Pancreas (tissue), 10 donors: ENCODE measurements around the gene SAFB. TPM values are rescaled to one million over a fixed set of nuclear protein-coding genes. Genes with fewer than 3 reads are reported as not detected.
A peak's percentile ranks its signal among the peaks of the same experiment; 100 is the strongest.

ENCODE experiments used
- ATAC-seq, 4 donors: fragments of 200-7000 bp; cut with Tn5 transposase; one replicate each; pipeline versions ENCODE4 v1.8.0 to v1.9.1; 2020; ENCODE audit warnings: mild to moderate bottlenecking in 4 of 4, moderate library complexity in 4 of 4
- DNase-seq, 6 donors: peaks; one replicate each; pipeline ENCODE4 v3.0.0-alpha.2; 2020
- FAIRE-seq: peaks from 2 replicates; lab custom pipeline; 2012; peaks lifted over from hg19 to GRCh38; lab: Jason Lieb, UNC
- H3K27ac ChIP-seq, 4 donors: fragments of 200-600 bp; sonication (generic); 1 replicate in 3 of 4; 2 replicates in 1 of 4; pipeline versions ENCODE4 v1.5.0 to v1.8.0; 2020
- H3K27me3 ChIP-seq, 4 donors: fragments of 200-600 bp; one replicate each; pipeline ENCODE4 v1.8.0; 2021
- H3K36me3 ChIP-seq, 3 donors: fragments of 200-600 bp; sonication (generic) in 1 of 3; one replicate each; pipeline versions ENCODE4 v1.5.0 to v1.8.0; 2020 to 2021
- H3K4me1 ChIP-seq, 3 donors: fragments of 200-600 bp; one replicate each; pipeline ENCODE4 v1.8.0; 2021
- H3K4me3 ChIP-seq, 4 donors: fragments of 200-600 bp; sonication (generic) in 2 of 4; one replicate each; pipeline versions ENCODE4 v1.5.0 to v1.8.0; 2020 to 2021
- H3K9me3 ChIP-seq, 4 donors: fragments of 200-600 bp; one replicate each; pipeline ENCODE4 v1.8.0; 2021
- WGBS, 2 donors: extraction: QIAGEN DNeasy Blood & Tissue Kit; methylation state at CpG; one replicate each; pipeline ENCODE4 v1.1.7; 2013; 5-methylcytosine and 5-hydroxymethylcytosine counted together
- intact Hi-C, 3 donors: fragments of 100-400 bp; cut with DNase I; formaldehyde crosslinking; loops; one replicate each; pipeline versions ENCODE4 v1.11.1 to v1.14.2; 2022
- polyA plus RNA-seq, 2 donors: library from polyadenylated mRNA; stranded (reverse); fragments of 200-250 nt; gene quantifications; one replicate each; pipeline ENCODE4 v1.2.3, GENCODE V29; 2013
- total RNA-seq, 6 donors: library from RNA; stranded (reverse); fragmentation: NEBNext Ultra II Directional in 4 of 6; extraction: Animal tissue kit (Norgen Biotek cat#: 25700) in 4 of 6; gene quantifications; one replicate each; pipeline versions ENCODE4 v1.2.1 to v1.2.4, GENCODE V29; 2021 to 2023
- TF ChIP-seq, protein P1 (sequence below), 4 donors: fragments of 200-600 bp; sonication (generic) in 3 of 4; IDR thresholded peaks; one replicate each; pipeline versions ENCODE4 v1.5.0 to v1.8.0; 2021; ENCODE audit warnings: antibody characterized with exemption in 4 of 4
- donor health status: healthy with polysubstance abuse.
- donor health status: DM: no; HTN: no; CAD: no; lungs with moderate emphysema.
- donor health status: DM: no; HTN: no; CAD: no.
- donor health status: control.
- donor health status: control.
- donor health status: Bipolar disorder and iron deficiency.
- donor health status: DM: yes; HTN: yes; CAD: no.
- donor health status: DM: no; HTN: no; CAD: no.
- donor health status: DM: no; HTN: no; CAD: no.
- donor health status: DM: yes; HTN: yes; CAD: no.

SAFB gene
- total and polyA plus RNA-seq, 8 donors, result 28.9 to 84.3 (median 42.7) TPM

DNA sequence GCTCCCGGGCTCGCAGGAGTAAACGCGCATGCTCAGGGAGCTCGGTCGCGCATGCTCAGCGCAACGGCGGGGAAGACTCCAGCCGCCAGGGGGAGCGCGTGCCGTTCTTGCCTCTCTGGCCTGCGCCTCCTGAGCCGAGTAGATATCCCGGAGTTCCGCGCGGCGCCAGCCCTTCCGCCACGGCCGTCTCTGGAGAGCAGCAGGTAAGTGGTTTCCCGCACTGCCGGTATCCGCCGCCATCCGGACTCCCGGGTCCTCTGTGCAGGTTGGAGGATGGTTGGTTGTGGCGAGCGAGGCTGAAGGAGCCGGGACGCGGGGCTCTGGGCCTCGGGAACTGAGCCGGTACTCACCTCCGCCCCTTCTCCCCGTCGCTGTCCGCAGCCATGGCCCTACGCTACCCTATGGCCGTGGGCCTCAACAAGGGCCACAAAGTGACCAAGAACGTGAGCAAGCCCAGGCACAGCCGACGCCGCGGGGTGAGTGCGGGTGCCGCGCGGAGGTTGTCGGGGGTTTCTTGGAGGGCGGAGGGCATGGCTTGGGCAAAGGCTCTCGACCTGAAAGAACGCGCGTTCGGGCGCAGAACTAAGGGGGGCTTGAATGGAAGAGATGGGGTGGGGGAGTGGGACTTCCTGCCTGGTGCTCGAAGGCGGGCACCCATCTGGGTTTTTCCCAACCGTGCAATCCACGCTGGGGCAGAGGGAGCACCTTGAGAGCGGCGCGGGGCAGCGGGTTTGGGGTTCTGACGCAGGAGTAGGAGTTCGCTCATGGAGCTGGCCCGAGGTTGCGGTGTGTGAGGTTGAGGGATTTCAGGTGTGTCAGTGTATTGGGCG, 67.5 kb downstream of the SAFB start, which contains the start of gene RPL36:
Gene RPL36, plus strand, starts transcription at position 171 of the 830 bp plus-strand sequence. Its CDS starts 213 bp downstream, at position 384.
- Histone ChIP-seq H3K4me3 (peak within 1 kb of the TSS; percentile 76 to 92 (median 84)), H3K4me1 (peaks cover 3 to 7% (median 6%) of the 10 kb centered on the region in 3 donors), H3K36me3 (peaks cover 0 to 34% (median 24%) of the 10 kb centered on the region in 3 donors), H3K27me3 (no peaks in the 10 kb centered on the region), H3K9me3 (no peaks in the 10 kb centered on the region), H3K27ac (peak within 1 kb of the TSS; percentile 79 to 84 (median 84))
- TF ChIP-seq, protein P1, sequence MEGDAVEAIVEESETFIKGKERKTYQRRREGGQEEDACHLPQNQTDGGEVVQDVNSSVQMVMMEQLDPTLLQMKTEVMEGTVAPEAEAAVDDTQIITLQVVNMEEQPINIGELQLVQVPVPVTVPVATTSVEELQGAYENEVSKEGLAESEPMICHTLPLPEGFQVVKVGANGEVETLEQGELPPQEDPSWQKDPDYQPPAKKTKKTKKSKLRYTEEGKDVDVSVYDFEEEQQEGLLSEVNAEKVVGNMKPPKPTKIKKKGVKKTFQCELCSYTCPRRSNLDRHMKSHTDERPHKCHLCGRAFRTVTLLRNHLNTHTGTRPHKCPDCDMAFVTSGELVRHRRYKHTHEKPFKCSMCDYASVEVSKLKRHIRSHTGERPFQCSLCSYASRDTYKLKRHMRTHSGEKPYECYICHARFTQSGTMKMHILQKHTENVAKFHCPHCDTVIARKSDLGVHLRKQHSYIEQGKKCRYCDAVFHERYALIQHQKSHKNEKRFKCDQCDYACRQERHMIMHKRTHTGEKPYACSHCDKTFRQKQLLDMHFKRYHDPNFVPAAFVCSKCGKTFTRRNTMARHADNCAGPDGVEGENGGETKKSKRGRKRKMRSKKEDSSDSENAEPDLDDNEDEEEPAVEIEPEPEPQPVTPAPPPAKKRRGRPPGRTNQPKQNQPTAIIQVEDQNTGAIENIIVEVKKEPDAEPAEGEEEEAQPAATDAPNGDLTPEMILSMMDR (IDR thresholded peaks at IDR 0.05), result peak; percentile 96 to 99 (median 98)
- 1% methylated on average over 70 to 73 of the region's 73 CpGs for WGBS, 2 donors
- DNase-seq, result peak; percentile 95 to 100 (median 99)
- intact Hi-C loops, result no loop called here
- peak; percentile 72 to 83 (median 74) for ATAC-seq
- FAIRE-seq, result no peak

DNA sequence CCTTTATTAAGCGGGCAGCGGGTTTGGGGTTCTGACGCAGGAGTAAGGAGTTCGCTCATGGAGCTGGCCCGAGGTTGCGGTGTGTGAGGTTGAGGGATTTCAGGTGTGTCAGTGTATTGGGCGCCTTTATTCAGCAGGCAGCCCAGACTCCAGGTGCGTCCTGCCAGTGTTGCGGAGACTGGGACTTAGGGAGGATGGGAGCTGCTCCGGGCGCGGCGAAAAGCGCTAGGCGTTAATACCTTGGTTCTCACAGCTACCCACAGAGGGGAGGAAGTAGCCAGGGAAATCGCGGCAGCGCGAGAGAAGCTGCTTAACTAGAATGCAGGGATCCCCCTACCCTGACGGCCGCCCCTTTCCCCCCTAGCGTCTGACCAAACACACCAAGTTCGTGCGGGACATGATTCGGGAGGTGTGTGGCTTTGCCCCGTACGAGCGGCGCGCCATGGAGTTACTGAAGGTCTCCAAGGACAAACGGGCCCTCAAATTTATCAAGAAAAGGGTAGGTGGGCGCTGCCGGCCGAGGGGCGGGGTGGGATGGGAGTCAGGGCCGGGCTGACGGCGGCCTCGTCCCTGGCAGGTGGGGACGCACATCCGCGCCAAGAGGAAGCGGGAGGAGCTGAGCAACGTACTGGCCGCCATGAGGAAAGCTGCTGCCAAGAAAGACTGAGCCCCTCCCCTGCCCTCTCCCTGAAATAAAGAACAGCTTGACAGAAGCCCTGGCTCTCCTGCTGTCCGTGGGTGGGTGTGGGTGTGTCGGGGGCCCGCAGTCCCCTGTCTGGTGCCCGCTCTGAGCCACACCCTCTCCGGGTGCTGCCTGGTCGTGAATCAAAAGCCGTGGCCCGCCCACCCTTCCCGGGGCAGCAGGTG, 68.3 kb downstream of the SAFB start:
- FAIRE-seq (no peak), DNase-seq (peak; percentile 53 to 88 (median 74)), ATAC-seq (peak; percentile 2 to 27 (median 11))
- no peaks in the 10 kb centered on the region for H3K9me3 ChIP-seq
- peaks cover 0 to 42% (median 33%) of the 10 kb centered on the region in 3 donors for H3K36me3 ChIP-seq
- 1 to 2% methylated on average over 54 of the region's 54 CpGs for WGBS, 2 donors
- H3K4me3 ChIP-seq, result peak overlapping the region; percentile 76 to 92 (median 84)
- TF ChIP-seq, protein P1 (IDR thresholded peaks at IDR 0.05), result no peak
- peaks cover 3 to 7% (median 6%) of the 10 kb centered on the region in 3 donors for H3K4me1 ChIP-seq
- no peaks in the 10 kb centered on the region for H3K27me3 ChIP-seq
- intact Hi-C loops, result no loop called here
- peak overlapping the region; percentile 79 to 84 (median 84) for H3K27ac ChIP-seq

DNA sequence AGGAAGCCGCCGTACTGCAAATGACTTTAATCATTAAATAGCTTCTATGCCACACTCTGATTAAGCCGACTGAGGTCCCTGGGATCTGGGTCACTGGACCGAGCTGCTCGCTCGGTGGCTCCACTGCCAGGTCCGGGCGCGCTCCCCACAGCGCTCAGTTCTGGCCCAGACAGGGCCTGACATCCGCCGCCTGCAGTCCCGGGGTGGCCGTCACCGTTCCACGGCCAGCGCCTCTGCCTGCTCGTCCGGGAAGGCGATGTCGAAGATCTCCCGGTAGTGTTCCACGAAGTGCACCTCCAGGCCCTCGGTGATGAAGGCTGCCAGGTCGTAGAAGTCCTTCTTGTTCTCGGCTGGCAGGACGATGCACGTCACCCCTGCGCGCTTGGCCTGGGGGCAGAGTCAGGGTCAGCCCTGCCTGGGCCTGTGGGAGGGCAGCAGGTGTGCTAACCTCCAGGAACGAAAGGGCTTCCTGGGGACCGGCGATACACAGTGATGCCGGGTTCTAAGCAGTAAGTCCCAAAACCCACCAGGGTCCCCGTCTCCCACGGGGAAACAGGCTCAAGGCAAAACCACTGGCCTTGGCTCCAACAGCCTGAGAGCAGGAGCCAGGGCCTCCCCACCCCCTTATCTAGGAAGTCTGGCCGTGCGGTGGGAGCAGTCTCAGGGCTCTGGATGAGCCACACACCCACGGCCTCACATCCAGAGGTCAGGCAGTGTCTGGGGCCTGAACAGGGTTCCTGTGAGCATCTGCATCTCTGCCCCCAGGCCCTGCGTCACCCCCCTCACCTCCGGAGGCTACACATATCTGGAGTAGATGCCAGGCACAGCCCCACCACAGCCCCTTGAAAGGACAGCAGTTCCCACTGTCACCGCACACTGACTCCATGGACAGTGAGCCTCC, 69.2 kb downstream of the SAFB start:
- TF ChIP-seq, protein P1 (IDR thresholded peaks at IDR 0.05), result no peak

DNA sequence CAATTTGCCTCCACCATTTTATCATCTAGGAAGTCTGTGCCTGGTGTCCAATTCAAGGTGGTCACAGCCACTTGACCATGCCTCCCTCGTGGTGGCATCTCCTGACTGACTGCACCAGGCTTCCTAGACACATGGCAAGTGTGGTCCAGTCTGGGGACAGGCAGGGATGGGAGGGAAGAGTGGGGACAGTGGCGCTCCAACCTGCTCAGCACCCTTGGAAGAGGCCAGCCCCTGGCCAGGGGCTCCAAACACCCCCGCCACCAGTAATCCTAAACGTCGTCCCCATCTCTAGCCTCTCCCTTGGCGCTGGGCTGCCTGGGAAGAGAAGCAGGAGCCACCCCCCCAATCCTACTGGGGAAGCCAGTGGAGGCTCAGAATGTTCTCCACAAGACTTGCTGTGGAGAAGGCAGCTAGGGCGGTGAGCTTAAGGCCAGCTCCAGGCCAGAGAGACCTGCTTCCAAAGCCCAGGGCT, 69.9 kb downstream of the SAFB start:
- DNase-seq, result peak in 1 of 6 donors; percentile 20
- Histone ChIP-seq H3K27ac (no peak overlapping the region), H3K4me1 (peaks cover 0 to 7% (median 6%) of the 10 kb centered on the region in 3 donors), H3K4me3 (no peak overlapping the region), H3K27me3 (no peaks in the 10 kb centered on the region), H3K9me3 (no peaks in the 10 kb centered on the region), H3K36me3 (peaks cover 0 to 51% (median 33%) of the 10 kb centered on the region in 3 donors)
- ATAC-seq, result no peak
- TF ChIP-seq, protein P1 (IDR thresholded peaks at IDR 0.05), result no peak
- FAIRE-seq, result no peak
- WGBS, 2 donors, result 77 to 81% methylated on average over 7 of the region's 7 CpGs
- intact Hi-C loops, result no loop called here

More for the DNA sequence above, 69.2 kb downstream of the SAFB start:
- Histone ChIP-seq H3K4me1 (peaks cover 3 to 7% (median 6%) of the 10 kb centered on the region in 3 donors), H3K27me3 (no peaks in the 10 kb centered on the region), H3K27ac (peak overlapping the region in 3 of 4 donors; percentile 79 to 84 (median 83)), H3K36me3 (peaks cover 0 to 51% (median 33%) of the 10 kb centered on the region in 3 donors), H3K4me3 (peak overlapping the region in 3 of 4 donors; percentile 78 to 92 (median 90)), H3K9me3 (no peaks in the 10 kb centered on the region)
- no peak for FAIRE-seq
- intact Hi-C loops, result no loop called here
- peak in 4 of 6 donors; percentile 43 to 83 (median 64) for DNase-seq
- WGBS, 2 donors, result 44 to 50% methylated on average over 41 to 42 of the region's 42 CpGs
- ATAC-seq, result no peak
